ENCODE results near the gene RIN3. TPM values are rescaled to one million over a fixed set of nuclear protein-coding genes. Genes with fewer than 3 reads are reported as not detected.
A peak's percentile ranks its signal among the peaks of the same experiment; 100 is the strongest.

RIN3 gene
- total and polyA plus RNA-seq, 7 donors = 6.0 to 31.8 (median 15.3) TPM

DNA sequence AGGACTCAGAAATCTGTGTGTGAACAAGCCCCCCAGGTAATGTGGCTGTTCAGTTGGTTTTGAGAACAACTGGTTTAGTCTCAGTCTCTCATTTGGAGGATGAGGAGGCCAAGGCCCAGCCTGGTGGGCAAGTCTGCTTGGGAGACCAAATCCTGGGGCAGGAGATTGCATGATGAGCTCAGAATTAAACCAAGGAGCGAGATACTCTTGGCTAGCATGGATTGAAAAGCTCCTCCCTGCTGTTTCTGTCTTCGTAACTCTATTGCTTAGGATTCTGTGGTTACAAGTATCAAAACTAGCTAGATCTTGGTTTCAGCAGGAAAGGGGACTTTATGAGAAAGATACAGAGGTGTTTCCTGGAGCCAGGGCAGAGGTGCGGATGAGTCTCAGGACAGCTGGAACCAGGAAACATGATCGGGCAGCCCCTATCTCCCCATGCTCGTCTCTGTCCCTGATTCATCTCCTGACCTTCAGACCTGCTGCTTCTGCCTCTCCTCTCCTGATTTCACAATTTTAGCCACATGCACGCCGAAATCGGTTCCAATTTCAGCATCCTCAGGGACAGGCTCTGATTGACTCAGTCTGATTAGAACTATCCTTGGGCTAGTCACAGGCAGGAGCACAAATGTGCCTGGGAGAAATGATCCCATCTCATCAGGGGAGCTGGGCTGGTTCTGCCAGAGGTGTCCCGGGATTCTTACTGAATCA is 40.2 kb upstream of the RIN3 start:
- H3K27me3 ChIP-seq = no peaks in the 10 kb centered on the region
- peaks cover 0 to 11% (median 5%) of the 10 kb centered on the region in 4 donors for H3K4me1 ChIP-seq
- no peaks in the 10 kb centered on the region for H3K36me3 ChIP-seq
- 79 to 81% methylated on average over 9 of the region's 9 CpGs for WGBS, 2 donors
- no peak for DNase-seq
- H3K27ac ChIP-seq = peak overlapping the region in 2 of 4 donors; percentile 36 to 60
- H3K4me3 ChIP-seq = no peak overlapping the region
- H3K9me3 ChIP-seq = no peaks in the 10 kb centered on the region
- intact Hi-C loops (cut with DNase I) = no loop called here
- TF ChIP-seq POLR2A (IDR thresholded peaks at IDR 0.05) = no peak
- TF ChIP-seq EP300 (IDR thresholded peaks at IDR 0.05) = no peak
- no peak for TF ChIP-seq CTCF (IDR thresholded peaks at IDR 0.05)
- TF ChIP-seq POLR2AphosphoS5 (IDR thresholded peaks at IDR 0.05) = peak in 1 of 4 donors; percentile 55

GRCh38 chr14:92473969-92474535 is 39.5 kb upstream of the RIN3 start:
- TF ChIP-seq CTCF (IDR thresholded peaks at IDR 0.05) = no peak
- TF ChIP-seq POLR2AphosphoS5 (IDR thresholded peaks at IDR 0.05) = no peak
- no peak for TF ChIP-seq EP300 (IDR thresholded peaks at IDR 0.05)
- TF ChIP-seq POLR2A (IDR thresholded peaks at IDR 0.05) = no peak
- H3K27ac ChIP-seq = peak overlapping the region in 2 of 4 donors; percentile 36 to 60

GRCh38 chr14:92475037-92475436 is 38.5 kb upstream of the RIN3 start:
- H3K4me1 ChIP-seq = peaks cover 0 to 11% (median 5%) of the 10 kb centered on the region in 4 donors
- 78 to 92% methylated on average over 1 of the region's 1 CpG for WGBS, 2 donors
- no peaks in the 10 kb centered on the region for H3K36me3 ChIP-seq
- H3K9me3 ChIP-seq = no peaks in the 10 kb centered on the region
- intact Hi-C loops (cut with DNase I) = no loop called here
- no peak for DNase-seq
- H3K4me3 ChIP-seq = no peak overlapping the region
- peak overlapping the region in 2 of 4 donors; percentile 5 to 35 for H3K27ac ChIP-seq
- no peaks in the 10 kb centered on the region for H3K27me3 ChIP-seq
- TF ChIP-seq CTCF (IDR thresholded peaks at IDR 0.05) = no peak
- TF ChIP-seq POLR2AphosphoS5 (IDR thresholded peaks at IDR 0.05) = no peak
- TF ChIP-seq EP300 (IDR thresholded peaks at IDR 0.05) = no peak
- no peak for TF ChIP-seq POLR2A (IDR thresholded peaks at IDR 0.05)

More at GRCh38 chr14:92473969-92474535, 39.5 kb upstream of the RIN3 start:
- H3K4me3 ChIP-seq = no peak overlapping the region
- H3K36me3 ChIP-seq = no peaks in the 10 kb centered on the region
- WGBS, 2 donors = 78 to 93% methylated on average over 3 of the region's 3 CpGs
- intact Hi-C loops (cut with DNase I) = no loop called here
- H3K9me3 ChIP-seq = no peaks in the 10 kb centered on the region
- peaks cover 0 to 11% (median 5%) of the 10 kb centered on the region in 4 donors for H3K4me1 ChIP-seq
- no peaks in the 10 kb centered on the region for H3K27me3 ChIP-seq
- DNase-seq = no peak

DNA sequence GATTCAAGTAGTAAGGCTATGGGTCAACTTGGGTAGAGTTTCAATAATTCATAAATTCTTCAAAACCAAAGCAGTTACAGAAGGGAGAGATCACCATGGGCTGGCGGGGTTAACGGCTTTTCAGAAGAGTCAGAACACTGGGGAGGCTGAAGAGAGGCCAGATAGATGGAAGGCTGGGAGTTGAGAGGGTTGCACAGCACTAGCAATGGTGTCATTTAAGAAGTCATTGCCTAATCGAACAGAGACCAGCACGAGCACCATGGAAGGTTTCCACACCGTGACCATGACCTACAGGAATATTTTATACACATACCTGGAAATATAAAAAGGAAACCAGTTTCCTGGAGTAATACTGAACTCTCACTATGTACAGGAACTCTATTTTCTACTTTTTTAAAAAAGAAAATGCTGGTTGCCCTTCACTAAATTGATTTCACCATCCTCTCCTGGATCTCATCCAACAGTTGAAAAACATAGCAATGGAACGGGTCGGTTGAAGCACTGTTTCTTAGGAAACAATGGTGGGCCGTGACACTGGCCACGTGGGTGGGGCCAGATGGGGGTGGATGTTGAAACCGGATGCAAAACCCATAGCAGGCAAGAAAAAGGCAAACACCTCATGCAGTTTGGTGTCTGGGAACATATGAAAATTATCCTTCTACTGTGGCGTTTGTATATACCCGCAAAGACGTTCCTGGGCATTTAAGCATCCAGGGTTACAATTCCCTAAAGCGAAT is 38.0 kb upstream of the RIN3 start:
- DNase-seq = peak; percentile 84
- intact Hi-C loops (cut with DNase I) = no loop called here
- Histone ChIP-seq H3K9me3 (no peaks in the 10 kb centered on the region), H3K27me3 (no peaks in the 10 kb centered on the region), H3K36me3 (no peaks in the 10 kb centered on the region), H3K4me1 (peaks cover 0 to 11% (median 5%) of the 10 kb centered on the region in 4 donors), H3K27ac (peak overlapping the region in 2 of 4 donors; percentile 35 to 61), H3K4me3 (no peak overlapping the region)
- WGBS, 2 donors = 82 to 85% methylated on average over 14 of the region's 14 CpGs
- TF ChIP-seq CTCF (IDR thresholded peaks at IDR 0.05) (no peak), POLR2AphosphoS5 (IDR thresholded peaks at IDR 0.05) (peak in 1 of 4 donors; percentile 38), POLR2A (IDR thresholded peaks at IDR 0.05) (no peak), EP300 (IDR thresholded peaks at IDR 0.05) (no peak)
